ENCODE measurements around the gene BACH1.

Gene BACH1

DNA sequence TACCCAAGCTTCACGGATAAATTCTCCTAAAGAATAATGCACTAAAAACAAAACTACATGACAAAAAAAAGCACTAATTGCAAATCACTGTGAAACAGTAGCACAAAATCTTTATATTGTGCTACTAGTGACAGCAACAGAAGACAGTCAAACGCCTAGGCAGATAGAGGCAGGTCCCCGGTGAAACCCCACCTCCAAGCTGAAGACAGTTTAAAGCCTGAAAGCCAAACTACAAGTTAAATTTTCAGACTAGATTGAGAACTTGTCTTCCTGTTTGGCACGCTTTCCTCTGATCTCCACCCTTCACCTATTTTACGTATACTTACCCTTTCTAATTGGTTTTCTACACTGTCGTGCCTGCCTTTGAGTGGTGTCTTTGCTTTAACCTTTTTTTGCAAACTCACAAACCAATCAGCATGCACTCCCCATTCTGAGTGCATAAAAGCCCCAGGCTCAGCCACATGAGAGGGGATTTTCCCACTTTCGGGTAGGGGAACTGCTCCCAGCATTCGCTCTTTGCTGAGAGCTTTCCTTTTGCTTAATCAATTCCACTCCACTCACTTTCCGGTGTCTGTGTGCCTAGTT, 3.6 kb upstream of the BACH1 start:
- DNase-seq = no peak

DNA sequence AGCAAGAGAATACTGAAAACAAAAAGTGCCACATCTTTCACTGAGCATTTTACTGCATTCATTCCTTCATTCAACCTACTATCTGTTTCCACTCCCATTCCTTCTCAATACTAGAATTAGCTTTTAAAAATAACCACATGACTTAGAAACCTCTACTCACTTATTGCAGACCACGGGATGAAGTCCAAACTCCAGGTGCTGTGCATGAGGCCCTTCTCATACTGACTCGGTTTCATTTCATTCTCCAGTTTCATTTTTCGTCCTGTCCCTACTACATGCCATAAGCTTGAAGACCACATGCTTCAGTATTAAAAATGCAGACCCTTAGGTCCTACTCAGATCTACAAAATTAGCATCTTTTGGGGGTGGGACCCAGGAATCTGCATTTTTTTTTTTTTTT, 2.3 kb upstream of the BACH1 start:
- no peak for DNase-seq

DNA sequence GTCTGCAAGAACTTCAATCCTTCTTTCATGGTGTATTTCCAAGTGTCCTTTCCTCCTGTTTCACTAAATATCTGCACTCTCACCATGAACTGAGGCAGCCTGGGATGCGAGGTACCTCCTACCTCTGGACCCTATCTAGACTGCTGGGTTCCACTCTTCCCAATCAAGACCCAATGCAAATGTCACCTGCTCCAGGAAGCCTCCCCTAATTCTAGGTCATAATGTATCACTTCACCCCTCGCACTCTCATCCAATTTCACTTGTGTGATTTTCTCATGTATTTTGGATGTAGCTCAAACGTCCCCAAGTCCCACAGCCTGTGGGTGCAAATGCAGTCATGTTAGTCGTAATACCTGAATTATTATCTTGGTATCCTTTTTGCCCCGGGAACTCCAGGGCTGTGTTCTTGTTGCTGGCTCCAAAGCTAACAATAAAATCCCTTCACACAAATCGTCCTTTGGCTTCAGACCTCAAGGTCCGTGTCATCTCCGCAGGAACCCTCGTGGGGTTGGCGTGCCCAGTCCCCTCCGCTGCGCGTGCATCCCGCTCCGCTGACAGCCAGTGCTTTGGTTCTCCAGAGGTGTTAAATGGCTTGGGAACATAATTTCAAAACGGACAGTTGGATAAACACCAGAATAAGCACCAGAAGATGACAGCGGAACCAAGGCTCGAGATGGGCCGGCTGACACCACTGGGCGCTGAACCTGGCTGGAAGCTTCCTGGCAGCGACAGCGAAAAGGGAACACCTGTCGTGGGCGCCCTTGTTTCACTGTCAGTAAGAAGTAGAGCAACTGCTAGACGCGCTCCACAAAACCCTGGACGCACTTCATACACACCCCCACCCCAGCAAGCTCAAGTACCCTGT, 1.0 kb upstream of the BACH1 start:
- no peak for DNase-seq

DNA sequence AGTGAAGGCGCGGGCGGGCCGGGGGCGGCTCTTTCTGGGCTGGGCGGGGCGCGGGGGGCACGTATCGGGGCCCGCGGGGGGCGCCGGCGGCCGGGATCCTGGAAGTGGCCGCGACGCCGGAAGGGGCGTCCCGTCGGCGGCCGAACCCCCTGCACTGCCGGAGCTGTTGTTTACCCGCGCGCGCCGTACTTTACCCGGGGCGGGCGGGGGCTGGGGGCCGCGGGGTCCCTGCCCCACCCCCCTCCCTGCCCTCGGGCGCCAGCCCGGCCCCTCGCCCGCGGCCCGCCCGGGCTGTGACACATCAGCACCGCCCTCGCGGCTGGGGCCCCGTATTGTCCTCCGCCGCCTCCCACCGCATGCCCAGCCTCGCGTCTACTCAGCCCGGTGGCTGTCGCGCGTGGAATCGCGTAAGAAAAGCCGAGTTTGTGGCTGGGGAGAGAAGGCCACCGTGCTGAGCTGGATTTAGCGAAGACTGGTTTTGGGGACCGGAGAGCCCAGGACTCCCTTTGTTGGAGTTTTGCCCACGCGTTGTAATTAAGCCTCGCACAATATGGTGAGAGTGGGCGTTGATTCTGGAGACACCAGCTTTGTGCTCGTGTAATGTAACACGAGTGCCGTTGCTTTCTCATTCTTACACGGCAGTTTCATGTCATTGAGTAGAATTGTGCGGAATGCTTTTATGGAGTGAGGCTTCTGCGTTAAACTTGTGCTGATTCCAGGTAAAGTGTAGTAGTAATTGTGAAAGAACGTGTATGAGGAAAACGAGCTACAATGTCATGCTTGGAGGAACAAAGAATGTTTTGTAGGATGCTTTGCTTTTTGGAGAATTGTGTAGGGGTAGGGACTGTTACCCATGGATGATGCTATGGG, 559 bp downstream of the BACH1 start:
- peak; percentile 26 for DNase-seq

DNA sequence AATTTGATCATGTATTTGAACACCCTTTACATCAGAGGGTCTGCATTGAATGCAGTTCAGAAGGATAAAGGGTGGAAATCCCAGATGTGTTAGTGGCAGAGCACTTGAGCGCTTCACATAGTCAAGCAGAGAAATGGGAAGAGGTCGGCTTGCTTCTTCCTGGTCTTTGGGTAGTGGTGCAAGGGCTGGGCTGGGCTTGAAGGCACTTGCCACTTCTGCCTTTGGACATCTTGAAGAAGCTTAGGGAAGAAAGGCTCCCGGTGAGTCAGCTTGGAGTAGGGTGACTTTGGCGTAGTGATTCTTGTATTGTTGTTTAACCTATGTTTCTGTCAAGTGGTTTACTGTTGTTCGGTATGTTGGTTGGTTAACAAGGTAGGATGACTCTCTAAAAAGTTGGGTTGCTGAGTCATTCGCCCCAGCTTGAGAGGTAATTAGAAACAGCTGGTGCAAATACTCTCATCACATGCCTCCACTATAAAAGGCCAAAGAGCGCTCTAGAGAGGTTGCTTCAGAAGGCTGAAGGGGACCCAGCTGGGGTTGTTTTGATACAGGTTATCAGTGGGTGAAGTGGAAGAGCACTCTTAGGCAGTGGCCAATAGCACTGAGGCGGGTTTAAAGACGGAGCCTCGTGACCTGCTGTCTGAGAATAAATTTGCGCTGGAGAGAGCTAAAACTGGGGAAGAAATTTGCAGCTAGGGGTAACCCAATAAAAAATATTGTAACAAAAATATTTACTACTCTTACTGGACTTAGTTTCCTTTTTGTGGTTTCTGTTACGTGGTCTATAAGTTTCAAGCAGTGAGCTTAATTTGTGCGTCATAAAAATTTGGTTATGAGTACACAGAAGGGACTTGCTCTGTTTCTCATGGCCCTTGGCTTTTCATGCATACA, 1.4 kb downstream of the BACH1 start:
- peak; percentile 86 for DNase-seq

DNA sequence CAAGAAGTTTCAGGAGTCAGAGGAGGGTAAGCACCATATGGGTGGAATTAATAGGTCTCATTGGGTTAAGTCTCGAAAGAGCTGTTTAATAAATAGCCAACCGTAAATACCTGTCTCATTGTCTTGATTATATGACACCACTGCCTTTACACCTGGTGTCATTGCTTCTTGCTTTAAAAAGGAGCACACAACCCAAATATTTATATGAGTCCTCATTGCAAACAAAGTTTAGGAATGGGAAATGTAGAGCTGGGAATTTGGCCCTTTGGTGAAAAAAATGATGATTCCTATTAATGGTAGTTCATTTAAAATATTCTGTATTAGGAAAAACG, 2.1 kb downstream of the BACH1 start:
- DNase-seq = no peak

DNA sequence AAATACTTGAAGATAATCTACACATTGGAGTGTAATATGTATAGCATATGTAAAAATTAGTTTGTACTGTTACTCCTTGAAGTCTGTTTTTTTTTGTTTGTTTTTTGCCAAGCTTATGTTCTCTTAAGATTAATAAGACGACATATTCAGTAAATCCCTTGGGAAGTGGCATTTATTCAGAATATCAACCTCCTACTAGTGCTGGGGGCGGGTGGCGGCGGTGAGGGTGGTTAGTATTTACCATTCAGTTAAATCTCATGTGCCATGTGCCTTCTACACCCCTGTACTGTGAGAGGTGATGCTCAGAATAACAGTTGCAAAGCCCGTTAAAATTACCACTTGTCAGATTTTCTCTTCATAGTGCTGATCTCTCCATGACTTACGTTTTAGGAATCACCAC, 3.0 kb downstream of the BACH1 start:
- DNase-seq = no peak

DNA sequence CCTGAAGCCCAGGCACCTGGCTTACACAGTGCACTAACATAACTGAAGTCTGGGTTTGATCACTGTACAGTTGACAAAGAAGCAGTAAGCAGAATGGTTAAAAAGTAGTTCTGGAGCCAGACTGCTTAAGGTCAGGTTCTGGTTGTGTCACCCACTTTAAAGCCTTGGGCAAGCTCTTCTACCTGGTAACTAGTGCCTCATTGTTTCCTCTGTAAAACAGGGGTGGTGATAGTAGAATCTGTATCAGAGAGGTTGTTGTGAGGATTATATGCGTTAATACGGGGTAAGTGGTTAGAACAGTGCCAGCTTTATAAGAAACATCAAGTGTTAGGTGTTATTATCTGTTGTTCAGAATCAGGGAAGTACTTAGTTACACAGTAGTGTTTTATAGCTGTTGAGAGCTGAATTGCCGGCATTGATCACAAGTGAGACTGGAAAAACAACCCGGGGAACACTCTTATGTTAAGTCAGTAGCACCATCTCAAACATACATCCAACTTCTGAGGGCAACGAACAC, 3.7 kb downstream of the BACH1 start:
- peak; percentile 22 for DNase-seq

DNA sequence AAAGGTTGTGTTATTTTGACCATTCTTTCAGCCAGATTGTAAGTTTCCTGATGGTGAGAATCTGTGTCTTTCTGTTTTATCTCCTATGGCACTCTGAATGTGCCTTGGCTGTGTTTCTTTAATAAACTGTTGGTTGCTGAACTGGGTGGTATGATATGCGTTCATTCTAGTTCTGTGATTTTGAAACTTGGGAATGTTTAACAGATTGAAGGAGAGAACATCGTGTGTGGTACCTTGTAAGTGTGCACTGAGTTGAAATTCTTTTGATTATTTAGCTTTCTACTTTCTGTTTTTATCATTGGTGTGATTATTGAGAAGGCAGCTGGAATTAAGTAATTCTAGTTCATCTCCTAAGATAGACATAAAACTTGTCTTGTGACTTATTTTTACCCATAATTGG, 4.6 kb downstream of the BACH1 start:
- no peak for DNase-seq

DNA sequence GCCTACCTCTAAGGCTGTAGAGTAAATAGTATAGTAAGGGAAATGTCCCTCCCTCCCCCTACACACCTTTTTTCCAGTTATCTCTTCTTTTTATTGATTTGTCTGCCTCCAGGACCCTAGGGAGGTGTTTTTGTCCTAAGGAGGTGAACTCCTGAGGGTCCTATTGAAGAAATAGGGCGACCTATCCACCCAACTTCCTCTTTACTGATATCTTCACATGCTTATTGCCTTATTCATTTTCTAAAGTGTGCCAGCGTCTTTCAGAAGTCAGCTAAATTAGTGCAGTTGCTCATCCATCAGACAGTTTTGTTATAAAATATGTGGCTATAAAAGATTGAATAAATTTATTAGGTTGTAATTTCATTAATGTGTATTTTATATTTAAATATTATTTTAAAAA, 5.9 kb downstream of the BACH1 start:
- DNase-seq = no peak

DNA sequence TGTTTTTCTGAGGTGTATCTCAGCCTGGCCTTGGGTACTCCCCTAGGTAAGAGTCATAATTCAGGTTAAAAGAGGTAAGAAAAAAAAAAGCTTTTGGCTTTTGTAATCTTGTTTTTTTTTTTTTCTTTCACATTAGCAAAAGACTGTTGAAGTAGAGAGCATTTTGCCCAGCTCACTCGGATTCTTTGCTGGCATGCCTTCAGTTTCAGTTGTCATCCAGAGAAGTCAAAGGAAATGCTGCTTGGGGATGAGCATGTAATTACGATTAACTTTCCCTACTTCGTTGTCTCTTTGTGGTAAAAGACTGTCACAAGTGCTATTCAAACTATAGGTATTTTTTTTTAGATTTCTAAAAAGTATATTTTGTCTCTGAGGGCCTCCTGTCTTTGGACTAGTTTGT, 6.3 kb downstream of the BACH1 start:
- DNase-seq = no peak

DNA sequence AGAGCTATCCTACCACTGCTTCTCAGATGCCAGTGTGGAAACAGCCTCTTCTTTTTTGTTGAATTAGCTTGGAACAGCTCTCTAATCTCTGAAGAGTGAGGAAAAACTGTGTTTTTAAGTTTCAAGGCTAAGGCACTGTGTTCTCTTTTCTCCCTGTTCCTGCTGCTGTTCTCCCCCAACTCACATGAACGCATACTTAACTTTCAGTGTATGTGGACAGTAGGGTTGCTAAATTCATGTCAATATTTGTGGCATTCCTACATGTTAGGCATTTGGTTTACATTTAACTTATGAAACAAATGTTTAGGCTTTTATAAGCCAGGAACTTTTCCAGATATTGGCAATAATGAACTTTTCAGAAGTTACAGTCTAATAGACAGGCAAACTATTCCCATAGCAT, 6.8 kb downstream of the BACH1 start:
- no peak for DNase-seq

DNA sequence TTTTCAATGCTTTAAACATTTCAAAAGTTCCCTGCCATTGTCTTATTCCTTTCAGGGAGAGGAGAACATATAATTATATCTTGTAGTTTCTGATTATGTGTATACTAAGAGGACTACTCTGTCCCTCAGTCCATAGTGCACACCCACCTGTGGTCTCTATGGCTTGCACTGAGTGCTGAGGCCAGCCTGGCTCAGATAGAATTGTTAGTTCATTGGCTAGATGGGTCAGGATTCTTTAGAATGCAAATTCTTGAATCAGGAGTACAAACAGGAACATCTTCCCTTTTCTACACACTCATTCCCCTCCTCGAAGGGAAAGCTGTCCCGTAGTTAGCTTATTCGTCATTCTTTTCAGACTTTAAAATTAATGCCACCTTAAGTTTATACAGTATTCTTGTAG, 8.2 kb downstream of the BACH1 start:
- DNase-seq = no peak

DNA sequence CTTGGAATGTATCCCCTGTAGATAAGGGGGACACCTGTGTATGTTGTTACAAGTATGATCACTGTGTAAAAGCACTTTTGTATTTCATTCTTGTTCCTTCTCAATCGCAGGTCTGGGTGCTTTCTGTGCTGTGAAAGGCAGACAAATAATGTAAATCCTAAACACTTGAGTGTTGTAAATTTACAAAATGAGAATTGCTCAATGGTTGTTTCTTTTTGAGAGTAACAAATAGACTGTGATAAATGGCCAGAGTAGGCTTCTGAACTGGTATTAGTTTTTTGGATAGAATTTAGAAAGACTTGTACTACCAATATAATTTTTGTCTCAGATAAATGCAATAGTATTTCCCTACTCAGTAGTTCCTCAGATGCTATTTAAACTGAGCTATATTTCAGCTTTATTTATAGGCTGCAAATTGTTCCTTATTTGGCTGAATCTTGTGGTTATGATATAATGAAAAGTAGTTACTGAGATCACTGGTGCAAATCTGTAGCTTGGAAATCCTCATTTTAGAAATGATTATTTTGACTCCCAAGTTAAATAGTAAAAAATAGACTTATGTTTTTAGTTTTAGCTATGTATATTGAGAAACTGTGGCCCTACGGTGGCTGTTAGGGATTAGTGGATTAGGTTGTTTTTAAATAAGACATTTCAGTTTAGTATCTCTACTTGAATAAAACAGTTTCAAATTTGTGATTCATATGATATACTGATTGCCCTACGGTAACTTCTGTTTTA, 9.2 kb downstream of the BACH1 start:
- no peak for DNase-seq

DNA sequence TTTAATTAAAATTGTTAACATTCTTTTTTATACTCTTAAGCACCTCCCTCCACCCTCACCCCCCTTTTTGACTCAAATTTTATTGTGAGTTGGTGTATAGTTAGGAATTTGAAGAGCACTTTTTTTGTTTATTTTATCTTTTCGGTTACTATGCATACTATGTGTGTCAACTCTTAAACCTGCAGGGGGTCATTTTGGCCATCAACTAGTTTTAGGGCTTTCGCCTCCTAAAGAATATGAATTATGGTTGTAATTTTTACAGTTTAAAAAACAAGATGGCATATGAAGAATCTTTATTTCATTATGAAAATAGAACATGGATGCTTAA, 9.7 kb downstream of the BACH1 start:
- DNase-seq = no peak

DNA sequence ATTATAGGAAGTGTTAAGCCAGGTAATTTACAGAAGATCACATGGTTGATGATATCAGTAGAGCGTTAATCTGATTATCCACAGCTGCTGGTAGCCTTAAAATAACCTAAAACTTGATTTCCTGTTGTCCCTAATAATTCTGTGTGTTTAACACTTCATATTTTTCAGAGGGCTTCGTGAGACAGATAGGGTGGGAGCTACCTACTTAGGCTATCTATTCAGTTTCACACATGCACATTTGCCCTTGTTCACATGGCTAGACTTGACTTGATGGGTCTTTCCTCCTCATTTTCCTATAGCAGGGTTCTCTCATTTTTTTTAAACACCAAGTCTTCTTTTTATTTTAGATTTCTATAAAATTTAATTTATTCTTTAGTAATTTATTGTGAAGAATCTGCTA, 11.0 kb downstream of the BACH1 start:
- no peak for DNase-seq

DNA sequence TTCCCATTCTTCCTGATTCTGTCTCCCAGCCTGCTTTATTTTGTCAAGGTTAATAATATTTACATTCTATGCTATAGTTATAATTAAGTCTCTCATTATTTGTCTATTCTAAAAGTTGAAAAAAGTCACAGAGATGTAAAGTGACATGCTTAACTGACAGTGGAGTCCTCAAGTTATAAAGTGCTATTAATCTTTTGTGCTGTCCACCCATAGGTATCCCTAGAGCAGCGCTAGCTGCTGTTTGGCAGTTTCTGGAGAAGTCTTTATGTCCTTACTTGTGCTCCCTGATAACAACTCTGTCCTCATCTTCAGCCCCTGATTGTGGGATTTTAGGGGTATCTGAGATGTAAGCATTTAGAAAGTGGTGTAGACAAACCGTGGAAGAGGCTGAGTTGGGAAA, 13.1 kb downstream of the BACH1 start:
- no peak for DNase-seq

DNA sequence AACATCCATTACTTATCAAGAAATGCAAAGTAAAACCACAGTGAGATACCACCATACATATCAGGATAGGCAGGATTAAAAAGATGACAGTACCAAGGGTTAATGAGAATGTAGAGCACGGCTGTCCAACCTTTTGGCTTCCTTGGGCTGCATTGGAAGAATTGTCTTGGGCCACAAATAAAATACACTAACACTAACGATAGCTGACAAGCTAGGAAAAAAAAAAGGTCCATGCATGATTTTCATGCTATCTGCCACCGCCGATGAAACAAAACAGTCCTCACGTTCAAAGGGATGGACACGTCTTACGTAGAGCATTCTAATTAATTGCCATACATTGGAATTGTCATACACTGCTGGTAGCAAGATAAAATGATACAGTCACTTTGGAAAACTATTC, 14.3 kb downstream of the BACH1 start:
- DNase-seq = no peak

DNA sequence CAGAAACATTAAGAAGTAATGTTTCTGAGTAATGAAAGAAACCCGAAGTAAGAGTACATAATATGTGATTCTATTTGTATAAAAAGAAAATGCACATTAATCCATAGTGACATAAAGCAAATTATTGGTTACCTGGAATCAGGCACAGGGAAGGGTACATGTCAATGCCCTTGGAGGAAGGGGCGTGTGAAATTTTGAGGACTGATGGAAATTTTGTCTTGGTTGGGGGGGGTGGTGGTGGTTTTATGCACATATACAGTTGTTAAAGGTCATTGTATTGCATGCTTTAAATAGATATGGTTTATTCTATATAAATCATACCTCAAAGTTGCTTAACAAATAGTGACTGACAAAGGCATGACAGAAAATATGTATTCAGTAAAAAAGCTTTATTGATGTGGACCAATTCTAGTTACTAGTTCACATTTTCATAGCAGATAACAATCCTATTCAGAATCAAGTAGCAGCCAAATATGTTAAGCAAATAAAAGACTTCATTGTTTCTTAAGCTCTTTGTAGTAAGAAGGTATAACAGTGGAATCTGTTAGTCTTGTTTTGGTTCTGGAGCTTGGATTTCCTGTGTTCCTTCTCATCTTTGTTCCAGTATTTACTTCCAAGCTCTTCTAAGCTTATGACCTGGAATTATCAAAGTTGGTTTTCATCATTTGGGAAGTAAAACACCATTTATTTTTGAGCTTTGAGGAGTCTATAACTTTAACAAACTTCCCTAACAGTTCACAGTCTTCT, 15.1 kb downstream of the BACH1 start:
- DNase-seq = no peak

DNA sequence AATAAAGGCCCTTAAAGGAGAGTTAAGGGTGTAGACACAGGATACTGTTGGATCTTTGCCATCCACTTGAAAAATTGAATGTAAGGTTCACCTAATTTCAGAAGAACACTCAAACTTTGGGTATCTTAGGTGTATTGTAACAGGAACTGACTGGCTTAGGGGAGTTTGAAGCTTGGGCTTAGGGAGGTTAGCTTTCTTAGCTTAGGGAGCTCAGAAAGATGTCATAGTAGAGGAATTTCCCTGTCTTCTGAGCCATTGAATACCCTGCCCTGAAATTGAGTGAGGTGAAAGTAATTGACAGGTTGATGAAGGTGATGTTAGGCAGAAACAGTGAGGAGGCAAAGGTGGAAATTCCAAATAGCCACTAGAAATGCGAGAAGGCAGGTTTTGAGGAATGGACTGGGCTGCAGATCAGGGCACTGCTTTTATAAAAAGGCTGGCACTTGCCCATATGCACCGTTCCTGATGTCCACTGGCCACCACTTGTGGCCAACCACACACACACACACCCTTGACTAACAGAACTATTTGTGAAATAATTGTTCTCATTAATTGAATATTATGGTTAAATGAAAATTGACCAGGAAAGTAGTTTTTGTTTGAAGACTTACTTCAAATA, 16.5 kb downstream of the BACH1 start:
- DNase-seq = no peak

All from NCI-H510A (cell line).